ENCODE data around the gene MYRF.

DNA sequence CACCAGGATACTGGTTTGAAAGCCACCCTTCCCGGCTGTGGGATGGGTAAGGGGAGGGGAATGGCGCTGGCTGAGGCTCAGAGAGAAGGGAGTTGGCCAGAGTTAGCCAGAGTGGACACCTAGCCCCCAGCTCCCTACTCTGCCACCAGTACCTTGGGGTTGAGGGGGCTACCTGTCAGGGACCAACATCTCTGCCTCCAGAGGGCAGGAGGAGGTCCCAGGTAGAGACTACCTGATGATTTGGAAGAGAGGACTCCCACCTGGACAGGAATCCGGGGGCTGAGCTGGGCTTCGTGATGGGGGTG is 3.7 kb downstream of the MYRF start:
- TF ChIP-seq, protein P1, sequence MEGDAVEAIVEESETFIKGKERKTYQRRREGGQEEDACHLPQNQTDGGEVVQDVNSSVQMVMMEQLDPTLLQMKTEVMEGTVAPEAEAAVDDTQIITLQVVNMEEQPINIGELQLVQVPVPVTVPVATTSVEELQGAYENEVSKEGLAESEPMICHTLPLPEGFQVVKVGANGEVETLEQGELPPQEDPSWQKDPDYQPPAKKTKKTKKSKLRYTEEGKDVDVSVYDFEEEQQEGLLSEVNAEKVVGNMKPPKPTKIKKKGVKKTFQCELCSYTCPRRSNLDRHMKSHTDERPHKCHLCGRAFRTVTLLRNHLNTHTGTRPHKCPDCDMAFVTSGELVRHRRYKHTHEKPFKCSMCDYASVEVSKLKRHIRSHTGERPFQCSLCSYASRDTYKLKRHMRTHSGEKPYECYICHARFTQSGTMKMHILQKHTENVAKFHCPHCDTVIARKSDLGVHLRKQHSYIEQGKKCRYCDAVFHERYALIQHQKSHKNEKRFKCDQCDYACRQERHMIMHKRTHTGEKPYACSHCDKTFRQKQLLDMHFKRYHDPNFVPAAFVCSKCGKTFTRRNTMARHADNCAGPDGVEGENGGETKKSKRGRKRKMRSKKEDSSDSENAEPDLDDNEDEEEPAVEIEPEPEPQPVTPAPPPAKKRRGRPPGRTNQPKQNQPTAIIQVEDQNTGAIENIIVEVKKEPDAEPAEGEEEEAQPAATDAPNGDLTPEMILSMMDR (IDR thresholded peaks at IDR 0.05), result no peak
- no peak for TF ChIP-seq POLR2A (IDR thresholded peaks at IDR 0.05)

Measured in adrenal gland (tissue), 5 donors.